Neural cell (in vitro differentiated cells): ENCODE results near the gene CCNY. TPM values are rescaled to one million over a fixed set of nuclear protein-coding genes. Genes with fewer than 3 reads are reported as not detected.

Experiments
- H2AFZ ChIP-seq: fragments of 200-600, 300-800 bp; sonication (generic), shearing (Covaris generic); 2 replicates; pipeline ENCODE4 v1.6.0; 2014; ENCODE audit warnings: low read depth, mild to moderate bottlenecking, antibody characterized with exemption, low read length, moderate library complexity
- H3F3A ChIP-seq: fragments of 200-600 bp; shearing (Covaris generic); 2 replicates; pipeline ENCODE4 v1.6.1; 2016; ENCODE audit warnings: mild to moderate bottlenecking, moderate library complexity, mixed read lengths, antibody characterized with exemption, low read length; ENCODE audit not compliant: insufficient read depth, poor library complexity, severe bottlenecking
- H3K27ac ChIP-seq: fragments of 200-600, 300-800 bp; sonication (generic), shearing (Covaris generic); 2 replicates; pipeline ENCODE4 v1.5.1; 2014; ENCODE audit warnings: mild to moderate bottlenecking, low read length, moderate library complexity
- H3K27me3 ChIP-seq: fragments of 300-800, 200-600 bp; sonication (generic), shearing (Covaris generic); 2 replicates; pipeline ENCODE4 v1.6.0; 2014; ENCODE audit warnings: mild to moderate bottlenecking, low read depth, low read length, moderate library complexity; ENCODE audit not compliant: insufficient read depth
- H3K36me3 ChIP-seq: fragments of 300-800, 200-600 bp; sonication (generic), shearing (Covaris generic); 2 replicates; pipeline ENCODE4 v1.5.1; 2014; ENCODE audit warnings: mild to moderate bottlenecking, antibody characterized with exemption, low read length, moderate library complexity; ENCODE audit not compliant: insufficient read depth
- H3K4me2 ChIP-seq: fragments of 300-800, 200-600 bp; sonication (generic), shearing (Covaris generic); 2 replicates; pipeline ENCODE4 v1.6.0; 2014; ENCODE audit warnings: mild to moderate bottlenecking, low read length
- H3K4me3 ChIP-seq: fragments of 300-800, 200-600 bp; sonication (generic), shearing (Covaris generic); 2 replicates; pipeline ENCODE4 v1.5.1; 2014; ENCODE audit warnings: mild to moderate bottlenecking, low read length, moderate library complexity
- H3K79me2 ChIP-seq: fragments of 200-600 bp; shearing (Covaris generic); replicated peaks from 2 replicates; pipeline ENCODE4 v1.6.0; 2014; ENCODE audit warnings: mild to moderate bottlenecking, low read length, moderate library complexity; ENCODE audit not compliant: insufficient read depth
- H3K9ac ChIP-seq: fragments of 300-800, 200-600 bp; sonication (generic), shearing (Covaris generic); 2 replicates; pipeline ENCODE4 v1.6.1; 2016; ENCODE audit warnings: mild to moderate bottlenecking, low read length, mixed read lengths
- H3K9me2 ChIP-seq: fragments of 200-600 bp; shearing (Covaris generic); 2 replicates; pipeline ENCODE4 v1.6.1; 2016; ENCODE audit warnings: mild to moderate bottlenecking, low read length, mixed read lengths; ENCODE audit not compliant: insufficient read depth
- H3K9me3 ChIP-seq: fragments of 200-600, 300-800 bp; sonication (generic), shearing (Covaris generic); 2 replicates; pipeline ENCODE4 v1.6.1; 2016; ENCODE audit warnings: mild to moderate bottlenecking, mixed run types, low read length, moderate library complexity, mixed read lengths
- H4K20me1 ChIP-seq: fragments of 200-600 bp; shearing (Covaris generic); 2 replicates; pipeline ENCODE4 v1.6.1; 2016; ENCODE audit warnings: mild to moderate bottlenecking, mixed run types; ENCODE audit not compliant: insufficient read depth
- CTCF ChIP-seq: fragments of 450-650 bp; IDR thresholded peaks from 2 replicates; pipeline ENCODE4 v1.5.1; 2014; ENCODE audit warnings: antibody characterized with exemption, mild to moderate bottlenecking, moderate library complexity; ENCODE audit not compliant: poor library complexity, severe bottlenecking
- EP300 ChIP-seq: fragments of 450-650 bp; conservative IDR thresholded peaks from 2 replicates; pipeline ENCODE4 v1.6.1; 2014; ENCODE audit warnings: antibody characterized with exemption, mild to moderate bottlenecking, moderate library complexity; ENCODE audit not compliant: poor library complexity, severe bottlenecking
- EZH2 ChIP-seq: fragments of 200-600, 300-800 bp; shearing (Covaris generic), sonication (generic); IDR thresholded peaks from 2 replicates; pipeline ENCODE4 v1.6.1; 2014; ENCODE audit warnings: antibody characterized with exemption, low read length, borderline replicate concordance, mild to moderate bottlenecking; ENCODE audit not compliant: insufficient read depth, poor library complexity, severe bottlenecking
- MXI1 ChIP-seq: fragments of 450-650 bp; conservative IDR thresholded peaks from 2 replicates; pipeline ENCODE4 v1.6.1; 2014; ENCODE audit warnings: antibody characterized with exemption, mild to moderate bottlenecking; ENCODE audit not compliant: poor library complexity, severe bottlenecking
- POLR2AphosphoS5 ChIP-seq: IDR thresholded peaks from 2 replicates; pipeline ENCODE4 v1.6.1; 2012
- RAD21 ChIP-seq: fragments of 450-650 bp; conservative IDR thresholded peaks from 2 replicates; pipeline ENCODE4 v1.6.1; 2014; ENCODE audit warnings: antibody characterized with exemption, mild to moderate bottlenecking, moderate library complexity
- SMC3 ChIP-seq: fragments of 450-650 bp; conservative IDR thresholded peaks from 2 replicates; pipeline ENCODE4 v1.6.1; 2014; ENCODE audit warnings: antibody characterized with exemption, mild to moderate bottlenecking, moderate library complexity; ENCODE audit not compliant: poor library complexity
- TAF1 ChIP-seq: IDR thresholded peaks from 2 replicates; pipeline ENCODE4 v1.6.1; 2012; ENCODE audit warnings: low read depth
- polyA plus RNA-seq: library from polyadenylated mRNA; depleted of rRNA; stranded (reverse); fragments of >200 nt; gene quantifications from 2 replicates; pipeline ENCODE4 v1.2.3, GENCODE V29; 2014
- TF ChIP-seq, protein P1 (sequence below): IDR thresholded peaks from 2 replicates; pipeline ENCODE4 v1.6.1; 2012; ENCODE audit warnings: borderline replicate concordance

Gene CCNY
- polyA plus RNA-seq, 1 donor from 2014 or later = 36.4 TPM

GRCh38 chr10:35579726-35580422, 243.6 kb downstream of the CCNY start:
- H3K9me3 ChIP-seq = no peaks in the 10 kb centered on the region
- H3K27ac ChIP-seq = no peak overlapping the region
- H3F3A ChIP-seq = no peaks in the 10 kb centered on the region
- TF ChIP-seq POLR2AphosphoS5 = no peak
- TF ChIP-seq TAF1 = no peak
- TF ChIP-seq RAD21 = no peak
- no peak for TF ChIP-seq EZH2
- TF ChIP-seq SMC3 = no peak
- TF ChIP-seq MXI1 = no peak
- no peak for TF ChIP-seq EP300
- TF ChIP-seq CTCF = no peak
- no peaks in the 10 kb centered on the region for H3K9me2 ChIP-seq
- no peaks in the 10 kb centered on the region for H4K20me1 ChIP-seq
- H3K27me3 ChIP-seq = no peaks in the 10 kb centered on the region
- H3K4me3 ChIP-seq = no peak overlapping the region
- no peaks in the 10 kb centered on the region for H3K79me2 ChIP-seq
- no peaks in the 10 kb centered on the region for H3K36me3 ChIP-seq
- no peak overlapping the region for H3K4me2 ChIP-seq
- no peak overlapping the region for H2AFZ ChIP-seq
- H3K9ac ChIP-seq = no peak overlapping the region

DNA sequence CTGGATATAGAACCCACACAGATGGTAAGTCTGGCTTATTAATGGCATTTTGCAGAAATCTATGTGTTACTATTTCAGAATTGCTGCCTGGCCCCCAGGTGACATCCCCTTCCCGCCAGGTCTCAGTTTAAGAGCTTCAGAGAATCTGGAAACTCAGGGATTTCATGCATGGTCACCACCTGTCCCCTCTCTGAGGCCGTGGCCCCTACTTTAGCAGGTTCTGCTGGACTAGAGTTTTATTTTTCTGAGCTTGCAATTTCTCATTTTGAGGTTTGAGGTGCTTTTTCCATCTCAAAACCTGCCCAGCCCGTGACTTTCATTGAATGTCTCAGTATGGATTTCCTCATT, 244.1 kb downstream of the CCNY start:
- H3K27me3 ChIP-seq = no peaks in the 10 kb centered on the region
- no peak overlapping the region for H3K27ac ChIP-seq
- H3K9me3 ChIP-seq = no peaks in the 10 kb centered on the region
- H2AFZ ChIP-seq = no peak overlapping the region
- no peak for TF ChIP-seq EP300
- TF ChIP-seq CTCF = no peak
- TF ChIP-seq MXI1 = no peak
- TF ChIP-seq, protein P1, sequence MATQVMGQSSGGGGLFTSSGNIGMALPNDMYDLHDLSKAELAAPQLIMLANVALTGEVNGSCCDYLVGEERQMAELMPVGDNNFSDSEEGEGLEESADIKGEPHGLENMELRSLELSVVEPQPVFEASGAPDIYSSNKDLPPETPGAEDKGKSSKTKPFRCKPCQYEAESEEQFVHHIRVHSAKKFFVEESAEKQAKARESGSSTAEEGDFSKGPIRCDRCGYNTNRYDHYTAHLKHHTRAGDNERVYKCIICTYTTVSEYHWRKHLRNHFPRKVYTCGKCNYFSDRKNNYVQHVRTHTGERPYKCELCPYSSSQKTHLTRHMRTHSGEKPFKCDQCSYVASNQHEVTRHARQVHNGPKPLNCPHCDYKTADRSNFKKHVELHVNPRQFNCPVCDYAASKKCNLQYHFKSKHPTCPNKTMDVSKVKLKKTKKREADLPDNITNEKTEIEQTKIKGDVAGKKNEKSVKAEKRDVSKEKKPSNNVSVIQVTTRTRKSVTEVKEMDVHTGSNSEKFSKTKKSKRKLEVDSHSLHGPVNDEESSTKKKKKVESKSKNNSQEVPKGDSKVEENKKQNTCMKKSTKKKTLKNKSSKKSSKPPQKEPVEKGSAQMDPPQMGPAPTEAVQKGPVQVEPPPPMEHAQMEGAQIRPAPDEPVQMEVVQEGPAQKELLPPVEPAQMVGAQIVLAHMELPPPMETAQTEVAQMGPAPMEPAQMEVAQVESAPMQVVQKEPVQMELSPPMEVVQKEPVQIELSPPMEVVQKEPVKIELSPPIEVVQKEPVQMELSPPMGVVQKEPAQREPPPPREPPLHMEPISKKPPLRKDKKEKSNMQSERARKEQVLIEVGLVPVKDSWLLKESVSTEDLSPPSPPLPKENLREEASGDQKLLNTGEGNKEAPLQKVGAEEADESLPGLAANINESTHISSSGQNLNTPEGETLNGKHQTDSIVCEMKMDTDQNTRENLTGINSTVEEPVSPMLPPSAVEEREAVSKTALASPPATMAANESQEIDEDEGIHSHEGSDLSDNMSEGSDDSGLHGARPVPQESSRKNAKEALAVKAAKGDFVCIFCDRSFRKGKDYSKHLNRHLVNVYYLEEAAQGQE = no peak
- no peak for TF ChIP-seq EZH2
- no peak for TF ChIP-seq RAD21
- no peak for TF ChIP-seq SMC3
- no peak for TF ChIP-seq POLR2AphosphoS5
- no peak for TF ChIP-seq TAF1
- H3K79me2 ChIP-seq = no peaks in the 10 kb centered on the region
- H3K9me2 ChIP-seq = no peaks in the 10 kb centered on the region
- no peaks in the 10 kb centered on the region for H3F3A ChIP-seq
- no peak overlapping the region for H3K4me2 ChIP-seq
- no peak overlapping the region for H3K9ac ChIP-seq
- no peaks in the 10 kb centered on the region for H3K36me3 ChIP-seq
- no peak overlapping the region for H3K4me3 ChIP-seq
- no peaks in the 10 kb centered on the region for H4K20me1 ChIP-seq
